Middle frontal gyrus (tissue), 1 donor: Measurements from ENCODE around the gene PCBP3.

Experiments used
- DNase-seq: peaks from one replicate; pipeline ENCODE4 v3.0.0-alpha.2; 2015; ENCODE audit warnings: low spot score; ENCODE audit errors: extremely low spot score

Gene PCBP3

DNA sequence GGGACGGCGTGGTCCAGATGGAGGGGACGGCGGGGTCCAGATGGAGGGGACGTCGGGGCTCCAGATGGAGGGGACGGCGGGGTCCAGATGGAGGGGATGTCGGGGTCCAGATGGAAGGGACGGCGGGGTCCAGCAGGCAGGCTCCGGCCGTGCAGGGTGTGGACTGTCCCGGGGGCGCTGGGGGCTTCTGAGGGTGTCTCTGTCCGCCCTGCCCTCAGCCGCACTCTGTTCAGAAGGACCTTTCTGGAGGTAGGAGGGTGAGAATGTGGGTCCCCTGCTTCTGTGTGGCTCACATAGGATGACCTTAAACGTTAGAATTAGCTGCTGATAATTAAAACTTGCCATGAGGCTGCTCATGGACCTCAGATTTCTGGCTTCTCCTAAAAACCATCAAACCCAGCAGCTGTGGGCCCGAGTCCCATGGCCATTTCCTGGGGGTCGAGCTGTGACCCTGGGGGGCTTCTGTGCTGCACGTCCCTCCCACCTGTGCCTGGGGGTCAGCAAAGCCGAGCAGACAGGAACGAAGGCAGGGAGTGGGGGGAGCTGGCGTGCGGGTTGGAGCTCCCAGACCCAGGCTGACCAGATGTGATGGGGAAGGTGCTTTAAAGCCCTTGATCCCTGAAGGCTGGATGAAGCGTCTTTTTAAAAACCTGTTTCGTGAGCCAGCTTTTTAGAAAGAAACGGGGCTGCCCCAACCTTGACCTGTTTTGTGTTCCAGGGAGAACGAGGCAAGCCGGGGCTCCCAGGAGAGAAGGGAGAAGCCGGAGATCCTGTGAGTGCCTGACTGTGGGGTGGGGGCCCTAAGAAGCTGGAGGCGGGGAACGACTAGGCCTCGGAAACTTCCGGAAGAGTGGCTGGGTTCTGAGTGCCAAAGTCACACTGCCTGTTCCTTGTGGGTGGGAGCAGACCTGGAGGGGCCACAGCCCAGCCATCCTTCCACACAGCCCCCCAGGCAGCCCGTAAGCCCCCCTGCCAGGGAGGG, 345.1 kb downstream of the PCBP3 start:
- no peak for DNase-seq

DNA sequence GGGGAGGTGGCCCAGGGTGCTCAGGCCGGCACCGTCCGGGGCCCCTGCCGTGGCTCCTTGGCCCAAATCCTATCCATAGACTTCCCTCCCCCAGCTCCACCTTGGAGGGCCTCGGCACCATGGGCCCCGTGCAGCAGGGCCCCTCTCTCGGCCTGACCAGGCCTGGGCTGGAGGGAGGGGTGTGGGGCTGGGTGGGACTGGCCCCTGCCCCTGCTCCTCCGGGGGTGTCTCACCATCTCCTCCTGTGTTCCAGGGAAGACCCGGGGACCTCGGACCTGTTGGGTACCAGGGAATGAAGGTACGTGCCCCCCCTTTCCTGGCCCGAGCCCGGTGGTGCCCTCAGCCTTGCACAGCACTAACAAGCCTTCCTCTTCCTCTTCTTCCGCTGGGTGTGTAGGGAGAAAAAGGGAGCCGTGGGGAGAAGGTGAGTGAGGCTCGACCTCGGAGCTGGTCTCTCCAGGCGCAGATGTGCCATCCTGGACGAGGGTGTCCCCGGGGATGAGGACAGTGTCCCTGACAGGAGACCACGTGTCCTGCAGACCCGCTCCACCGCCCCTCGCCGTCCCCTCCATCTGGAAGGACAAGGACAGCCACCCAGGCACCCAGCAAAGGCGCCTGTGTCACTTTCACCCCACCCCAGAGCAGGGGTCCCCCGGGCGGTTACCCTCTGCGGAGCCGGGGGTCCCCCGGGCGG, 346.0 kb downstream of the PCBP3 start:
- no peak for DNase-seq

DNA sequence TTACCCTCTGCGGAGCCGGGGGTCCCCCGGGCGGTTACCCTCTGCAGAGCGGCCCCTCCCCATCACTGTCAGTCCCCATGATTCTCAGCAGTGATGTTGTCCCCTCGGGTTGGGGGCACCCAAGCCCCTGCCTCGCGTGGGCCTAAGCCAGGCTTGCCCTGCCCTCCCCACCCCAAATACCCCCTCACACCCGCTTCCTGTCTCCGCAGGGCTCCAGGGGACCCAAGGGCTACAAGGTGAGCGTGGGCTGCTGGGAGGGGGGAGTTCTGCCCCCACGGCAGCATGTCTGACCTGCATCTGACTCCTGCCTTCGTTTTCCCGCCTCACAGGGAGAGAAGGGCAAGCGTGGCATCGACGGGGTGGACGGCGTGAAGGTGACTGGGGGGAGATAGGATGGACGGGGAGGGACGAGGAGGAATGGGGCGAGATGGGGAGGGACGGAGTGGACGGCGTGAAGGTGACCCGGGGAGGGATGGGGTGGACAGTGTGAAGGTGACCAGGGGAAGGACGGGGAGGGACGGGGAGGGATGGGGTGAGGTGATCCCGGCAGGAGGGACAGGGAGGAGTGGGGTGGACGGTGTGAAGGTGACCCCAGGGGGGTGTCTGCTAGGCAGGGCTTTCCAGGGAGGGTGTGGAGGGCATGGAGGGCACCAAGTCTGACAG, 346.7 kb downstream of the PCBP3 start:
- DNase-seq = no peak

DNA sequence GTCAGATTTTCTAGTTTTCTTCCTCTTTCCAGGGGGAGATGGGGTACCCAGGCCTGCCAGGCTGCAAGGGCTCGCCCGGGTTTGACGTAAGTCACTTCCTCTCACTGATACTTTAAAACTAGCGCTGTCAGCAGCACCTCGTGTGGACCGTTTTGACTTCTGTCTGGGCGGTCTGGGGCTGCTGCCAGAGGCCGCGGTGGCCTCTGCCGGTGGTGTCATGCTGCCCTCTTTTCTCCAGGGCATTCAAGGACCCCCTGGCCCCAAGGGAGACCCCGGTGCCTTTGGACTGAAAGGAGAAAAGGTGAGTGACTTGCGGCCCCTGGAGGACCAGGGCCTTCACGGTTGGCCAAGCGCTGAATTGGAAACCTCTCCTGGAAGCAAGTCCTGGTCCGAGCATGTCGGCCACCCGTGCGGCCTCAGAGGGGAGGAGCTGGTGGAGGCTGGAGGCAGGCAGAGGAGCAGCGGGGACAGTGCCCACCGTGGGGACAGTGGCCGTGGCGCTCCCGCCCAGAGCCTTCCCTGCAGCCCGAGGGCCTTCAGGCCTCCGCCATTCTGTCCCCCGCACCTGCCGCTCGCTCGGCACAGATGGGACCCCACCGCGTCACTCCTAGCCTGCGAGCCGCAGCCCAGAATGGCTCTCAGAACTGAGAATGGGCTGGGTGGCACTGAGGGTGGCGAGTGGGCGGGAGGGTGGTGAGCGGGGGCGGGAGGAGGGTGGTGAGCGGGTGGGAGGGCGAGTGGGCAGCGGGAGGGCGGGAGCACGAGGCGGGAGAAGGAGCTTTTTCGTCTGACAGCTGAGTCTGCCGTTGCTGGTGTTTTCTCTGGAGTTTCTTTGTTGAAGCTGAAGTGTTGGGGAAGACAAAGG, 347.4 kb downstream of the PCBP3 start:
- DNase-seq = no peak

DNA sequence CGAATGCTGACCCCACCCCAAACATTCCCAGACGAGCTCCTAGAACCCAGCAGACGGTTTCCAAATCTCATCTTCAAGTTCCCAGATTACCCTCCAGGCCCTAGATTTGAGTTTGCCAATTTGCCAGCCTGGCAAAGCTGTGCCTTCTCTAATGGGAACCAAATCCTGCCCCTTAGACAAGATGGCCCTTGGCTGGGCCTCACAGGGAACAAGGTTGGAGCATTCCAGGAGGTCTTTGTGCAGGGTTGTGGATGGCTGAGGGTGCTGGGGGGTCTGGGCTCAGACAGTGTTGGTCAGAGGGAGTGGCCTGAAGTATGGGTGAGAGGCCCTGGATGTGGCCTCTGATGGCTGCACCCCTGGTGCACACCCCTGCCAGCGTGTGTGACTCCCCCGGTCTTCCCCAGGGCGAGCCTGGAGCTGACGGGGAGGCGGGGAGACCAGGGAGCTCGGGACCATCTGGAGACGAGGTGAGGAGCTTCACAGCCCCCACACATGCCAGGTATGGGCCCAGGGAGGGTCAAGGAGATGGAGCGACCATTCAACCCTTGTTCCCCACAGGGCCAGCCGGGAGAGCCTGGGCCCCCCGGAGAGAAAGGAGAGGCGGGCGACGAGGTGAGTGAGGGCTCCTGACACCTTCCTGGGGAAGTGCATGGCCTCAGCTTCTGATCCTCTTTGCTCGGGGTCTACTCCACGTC, 348.2 kb downstream of the PCBP3 start:
- no peak for DNase-seq
